ENCODE data around the gene CLBA1.

GRCh38 chr14:104991896-104992230, 6.3 kb downstream of the CLBA1 start:
- TF ChIP-seq POLR2A (IDR thresholded peaks at IDR 0.05) (no peak), CTCF (IDR thresholded peaks at IDR 0.05 in 4 of 5, conservative IDR thresholded peaks at IDR 0.05 in 1 of 5) (no peak)

Data from gastrocnemius medialis (tissue), 4 donors.